MM.1S (cell line): ENCODE data around the gene ROCK2.
A peak's percentile ranks its signal among the peaks of the same experiment; 100 is the strongest.

ENCODE experiments used
- DNase-seq: peaks from one replicate; pipeline ENCODE4 v3.0.0-alpha.2; 2015
- H2AFZ ChIP-seq: fragments of 300-600 bp; sonication (generic); 2 replicates; pipeline ENCODE4 v1.6.0; 2016; ENCODE audit warnings: antibody characterized with exemption, low read length
- H3F3A ChIP-seq: fragments of 300-600 bp; sonication (generic); 2 replicates; pipeline ENCODE4 v1.6.1; 2016; ENCODE audit warnings: mild to moderate bottlenecking, antibody characterized with exemption, low read length, moderate library complexity, mixed read lengths; ENCODE audit not compliant: insufficient read depth
- H3K27ac ChIP-seq: fragments of 300-600 bp; sonication (generic); 2 replicates; pipeline ENCODE4 v1.5.1; 2016; ENCODE audit warnings: mild to moderate bottlenecking, low read length
- H3K27me3 ChIP-seq: fragments of 300-600 bp; sonication (generic); replicated peaks from 2 replicates; pipeline ENCODE4 v1.6.0; 2016; ENCODE audit warnings: low read length; ENCODE audit not compliant: insufficient read depth
- H3K36me3 ChIP-seq: fragments of 300-600 bp; sonication (generic); replicated peaks from 2 replicates; pipeline ENCODE4 v1.6.1; 2016; ENCODE audit warnings: mild to moderate bottlenecking, low read length, mixed read lengths; ENCODE audit not compliant: insufficient read depth
- H3K4me1 ChIP-seq: fragments of 300-600 bp; sonication (generic); 2 replicates; pipeline ENCODE4 v1.6.1; 2016; ENCODE audit warnings: low read length, mixed read lengths
- H3K4me2 ChIP-seq: fragments of 300-600 bp; sonication (generic); 2 replicates; pipeline ENCODE4 v1.6.0; 2016; ENCODE audit warnings: low read depth, low read length
- H3K4me3 ChIP-seq: fragments of 300-600 bp; sonication (generic); 2 replicates; pipeline ENCODE4 v1.5.1; 2016; ENCODE audit warnings: low read length, mixed read lengths
- H3K79me2 ChIP-seq: fragments of 300-600 bp; sonication (generic); 2 replicates; pipeline ENCODE4 v1.6.1; 2016; ENCODE audit warnings: mixed run types, low read length, mixed read lengths
- H3K9ac ChIP-seq: fragments of 300-600 bp; sonication (generic); 2 replicates; pipeline ENCODE4 v1.6.1; 2016; ENCODE audit warnings: low read length, mixed read lengths
- H3K9me2 ChIP-seq: fragments of 300-600 bp; sonication (generic); replicated peaks from 2 replicates; pipeline ENCODE4 v1.6.1; 2016; ENCODE audit warnings: mild to moderate bottlenecking, low read length, mixed read lengths; ENCODE audit not compliant: insufficient read depth
- H3K9me3 ChIP-seq: fragments of 300-600 bp; sonication (generic); replicated peaks from 2 replicates; pipeline ENCODE4 v1.6.1; 2016; ENCODE audit warnings: mild to moderate bottlenecking, low read length, mixed read lengths; ENCODE audit not compliant: insufficient read depth
- H4K20me1 ChIP-seq: fragments of 300-600 bp; sonication (generic); 2 replicates; pipeline ENCODE4 v1.6.1; 2016; ENCODE audit warnings: mild to moderate bottlenecking, low read length, moderate library complexity, mixed read lengths; ENCODE audit not compliant: insufficient read depth
- EZH2 ChIP-seq: fragments of 300-600 bp; sonication (generic); optimal IDR thresholded peaks from 2 replicates; pipeline ENCODE3; 2017; ENCODE audit warnings: low read depth, mild to moderate bottlenecking, antibody characterized with exemption, low read length, mixed read lengths
- EZH2phosphoT487 ChIP-seq: fragments of 300-600 bp; sonication (generic); IDR thresholded peaks from 2 replicates; pipeline ENCODE4 v1.6.1; 2018; ENCODE audit warnings: antibody characterized with exemption, low read length
- TF ChIP-seq, protein P1 (sequence below): fragments of 300-600 bp; sonication (generic); IDR thresholded peaks from 2 replicates; pipeline ENCODE4 v1.5.1; 2016; ENCODE audit warnings: antibody characterized with exemption, low read length, mixed read lengths

Gene ROCK2

DNA sequence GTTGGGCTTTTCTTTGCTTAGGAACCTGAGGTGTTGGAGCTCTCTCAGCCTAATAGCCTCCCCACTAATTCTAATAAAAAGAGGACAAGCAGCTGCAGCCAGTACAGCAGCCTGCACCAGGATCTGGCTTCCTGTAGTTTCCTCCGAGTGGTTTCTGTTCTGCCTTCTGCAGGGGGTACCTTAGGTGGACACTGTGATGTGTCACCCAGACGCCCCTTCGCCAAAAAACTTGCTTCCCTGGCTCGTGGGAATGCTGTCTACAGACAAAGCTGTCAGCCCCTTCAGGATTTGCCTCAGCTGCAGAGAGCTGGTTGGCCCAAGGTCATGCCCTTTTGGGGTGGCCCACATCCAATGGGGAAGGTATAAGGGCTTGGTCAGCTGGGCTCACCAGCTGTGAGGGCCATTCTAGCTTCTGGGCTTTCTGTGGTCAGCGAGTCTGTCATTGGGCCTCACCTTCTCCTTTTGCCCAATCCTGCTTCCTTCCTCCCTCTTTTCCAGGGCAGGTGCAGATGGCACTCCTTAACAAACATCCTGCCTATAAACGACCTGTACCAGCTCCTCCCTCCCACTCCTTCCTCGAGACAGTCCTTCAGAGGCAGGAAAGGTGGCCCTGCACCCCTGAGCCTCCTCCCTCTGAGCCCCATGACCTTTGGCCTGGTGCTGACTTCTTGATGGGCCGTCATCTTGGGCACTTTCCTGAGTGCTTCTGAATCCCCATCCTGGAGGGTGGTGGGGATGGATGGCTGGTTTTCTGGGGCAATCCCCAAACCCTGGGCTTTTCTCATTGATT, 44.0 kb upstream of the ROCK2 start:
- Histone ChIP-seq H3K4me1 (peaks cover 5% of the 10 kb centered on the region; the same call in 1 of the 2 replicates), H3K36me3 (no peaks in the 10 kb centered on the region), H3K4me2 (0 out of 2 replicates have a peak overlapping the region, but pooled peaks have one; percentile 7), H3K9me3 (no peaks in the 10 kb centered on the region), H4K20me1 (no peaks in the 10 kb centered on the region), H3K4me3 (no peak overlapping the region), H3K27ac (no peak overlapping the region), H3K79me2 (no peaks in the 10 kb centered on the region), H3K9me2 (no peaks in the 10 kb centered on the region), H2AFZ (no peak overlapping the region), H3K27me3 (no peaks in the 10 kb centered on the region), H3K9ac (no peak overlapping the region), H3F3A (no peaks in the 10 kb centered on the region)
- TF ChIP-seq EZH2 (no peak), EZH2phosphoT487 (no peak)
- TF ChIP-seq, protein P1, sequence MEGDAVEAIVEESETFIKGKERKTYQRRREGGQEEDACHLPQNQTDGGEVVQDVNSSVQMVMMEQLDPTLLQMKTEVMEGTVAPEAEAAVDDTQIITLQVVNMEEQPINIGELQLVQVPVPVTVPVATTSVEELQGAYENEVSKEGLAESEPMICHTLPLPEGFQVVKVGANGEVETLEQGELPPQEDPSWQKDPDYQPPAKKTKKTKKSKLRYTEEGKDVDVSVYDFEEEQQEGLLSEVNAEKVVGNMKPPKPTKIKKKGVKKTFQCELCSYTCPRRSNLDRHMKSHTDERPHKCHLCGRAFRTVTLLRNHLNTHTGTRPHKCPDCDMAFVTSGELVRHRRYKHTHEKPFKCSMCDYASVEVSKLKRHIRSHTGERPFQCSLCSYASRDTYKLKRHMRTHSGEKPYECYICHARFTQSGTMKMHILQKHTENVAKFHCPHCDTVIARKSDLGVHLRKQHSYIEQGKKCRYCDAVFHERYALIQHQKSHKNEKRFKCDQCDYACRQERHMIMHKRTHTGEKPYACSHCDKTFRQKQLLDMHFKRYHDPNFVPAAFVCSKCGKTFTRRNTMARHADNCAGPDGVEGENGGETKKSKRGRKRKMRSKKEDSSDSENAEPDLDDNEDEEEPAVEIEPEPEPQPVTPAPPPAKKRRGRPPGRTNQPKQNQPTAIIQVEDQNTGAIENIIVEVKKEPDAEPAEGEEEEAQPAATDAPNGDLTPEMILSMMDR: no peak
- no peak for DNase-seq

DNA sequence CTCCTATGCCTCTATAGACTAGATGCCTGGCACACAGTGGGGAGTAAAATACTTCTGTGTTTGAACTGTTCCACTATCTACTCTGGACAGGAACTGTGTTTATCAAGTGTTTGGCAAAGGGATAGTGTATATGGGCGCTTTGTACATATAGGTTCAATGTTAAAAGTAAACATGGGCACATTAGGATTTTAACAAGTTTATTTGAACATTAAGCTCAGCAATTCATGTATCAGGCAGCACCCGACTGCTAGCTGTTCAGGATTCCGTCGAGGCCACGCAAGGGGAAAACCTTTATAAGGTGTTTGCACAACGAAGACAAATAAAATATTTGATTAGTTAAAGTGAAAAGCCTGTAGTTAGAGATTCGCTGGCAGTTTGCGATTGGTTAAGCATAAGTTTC, 43.4 kb upstream of the ROCK2 start:
- Histone ChIP-seq H3K79me2 (no peaks in the 10 kb centered on the region), H3F3A (no peaks in the 10 kb centered on the region), H3K36me3 (no peaks in the 10 kb centered on the region), H3K9me2 (no peaks in the 10 kb centered on the region), H3K4me1 (peaks cover 5% of the 10 kb centered on the region; the same call in 1 of the 2 replicates), H3K27me3 (no peaks in the 10 kb centered on the region), H4K20me1 (no peaks in the 10 kb centered on the region), H3K4me3 (no peak overlapping the region), H3K9me3 (no peaks in the 10 kb centered on the region), H3K27ac (no peak overlapping the region), H3K4me2 (0 out of 2 replicates have a peak overlapping the region, but pooled peaks have one; percentile 7), H3K9ac (no peak overlapping the region), H2AFZ (no peak overlapping the region)
- TF ChIP-seq EZH2 (no peak), EZH2phosphoT487 (no peak)
- TF ChIP-seq, protein P1: no peak
- no peak for DNase-seq

DNA sequence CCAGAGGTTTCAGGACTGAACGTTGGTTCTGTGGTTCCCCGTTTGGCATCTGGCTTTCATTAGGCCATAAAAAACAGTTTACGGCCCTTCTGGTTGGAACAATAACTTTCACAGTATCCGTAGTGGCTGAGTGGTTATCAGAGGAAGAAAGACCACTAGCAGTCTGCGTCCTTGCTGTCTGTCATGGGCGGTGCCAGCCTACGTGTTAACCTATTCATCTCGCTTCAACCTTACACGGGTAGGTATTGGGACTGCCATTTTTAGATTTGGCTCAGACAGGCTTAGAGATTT, 42.6 kb upstream of the ROCK2 start:
- no peak overlapping the region for H3K4me3 ChIP-seq
- H3K4me1 ChIP-seq: peaks cover 5% of the 10 kb centered on the region; the same call in 1 of the 2 replicates
- TF ChIP-seq EZH2 (no peak), EZH2phosphoT487 (no peak)
- TF ChIP-seq, protein P1: no peak
- H3F3A ChIP-seq: no peaks in the 10 kb centered on the region
- no peaks in the 10 kb centered on the region for H3K9me3 ChIP-seq
- H3K79me2 ChIP-seq: no peaks in the 10 kb centered on the region
- H3K27ac ChIP-seq: no peak overlapping the region
- no peaks in the 10 kb centered on the region for H3K9me2 ChIP-seq
- H2AFZ ChIP-seq: no peak overlapping the region
- H3K4me2 ChIP-seq: no peak overlapping the region
- H3K9ac ChIP-seq: no peak overlapping the region
- no peak for DNase-seq
- H3K36me3 ChIP-seq: no peaks in the 10 kb centered on the region
- H4K20me1 ChIP-seq: no peaks in the 10 kb centered on the region
- no peaks in the 10 kb centered on the region for H3K27me3 ChIP-seq
